Caco-2 (cell line): ENCODE results near the gene OSBPL1A. TPM values are rescaled to one million over a fixed set of nuclear protein-coding genes. Genes with fewer than 3 reads are reported as not detected.

Source experiments
- BruUV-seq: library from RNA; stranded (reverse); fragments of 400-500 nt; replicated peaks from 2 replicates; lab custom pipeline; 2021; lab: Mats Ljungman, UMichigan
- CTCF ChIA-PET: fragments of 300-600 bp; sonication (Branson Sonifier 250); formaldehyde crosslinking; loops from one replicate; lab custom pipeline; 2022; ENCODE audit warnings: antibody characterized with exemption; lab: Charles Lee
- POLR2A ChIA-PET: fragments of 300-600 bp; sonication (Branson Sonifier 250); formaldehyde crosslinking; loops from one replicate; lab custom pipeline; 2022; ENCODE audit warnings: antibody characterized with exemption; lab: Charles Lee
- DNase-seq, 2 experiments: peaks; one replicate each; pipeline versions ENCODE4 v3.0.0 to v3.0.0-alpha.2; 2020 to 2022
- H3K27me3 ChIP-seq: replicated peaks from 2 replicates; pipeline ENCODE4 v1.6.0; 2011; ENCODE audit warnings: low read length; ENCODE audit not compliant: control insufficient read depth, insufficient read depth
- H3K36me3 ChIP-seq: 2 replicates; pipeline ENCODE4 v1.5.1; 2011; ENCODE audit warnings: low read length; ENCODE audit not compliant: control insufficient read depth, insufficient read depth
- H3K4me1 ChIP-seq: fragments of 250-450 bp; sonication (Bioruptor Pico); 2 replicates; pipeline ENCODE4 v1.5.1; 2020; ENCODE audit warnings: mild to moderate bottlenecking
- H3K4me3 ChIP-seq: 2 replicates; pipeline ENCODE4 v1.5.1; 2011; ENCODE audit warnings: low read depth, mild to moderate bottlenecking, control low read depth, low read length
- H3K9me3 ChIP-seq: fragments of 250-450 bp; sonication (Bioruptor Pico); 2 replicates; pipeline ENCODE4 v1.5.1; 2020; ENCODE audit warnings: mild to moderate bottlenecking, moderate library complexity
- H3K27ac Mint-ChIP-seq: one replicate; pipeline ENCODE4 v1.8.0; 2022; ENCODE audit warnings: mixed read lengths; ENCODE audit not compliant: unreplicated experiment
- H3K27me3 Mint-ChIP-seq: one replicate; pipeline ENCODE4 v1.8.0; 2022; ENCODE audit warnings: mixed read lengths; ENCODE audit not compliant: insufficient read depth, unreplicated experiment
- H3K36me3 Mint-ChIP-seq: one replicate; pipeline ENCODE4 v1.8.0; 2022; ENCODE audit warnings: mild to moderate bottlenecking, mixed read lengths; ENCODE audit not compliant: insufficient read depth, unreplicated experiment
- H3K4me1 Mint-ChIP-seq: one replicate; pipeline ENCODE4 v1.8.0; 2022; ENCODE audit warnings: low read depth, mixed read lengths; ENCODE audit not compliant: unreplicated experiment
- H3K4me3 Mint-ChIP-seq: one replicate; pipeline ENCODE4 v1.8.0; 2022; ENCODE audit warnings: mild to moderate bottlenecking, moderate library complexity, mixed read lengths; ENCODE audit not compliant: unreplicated experiment
- H3K9me3 Mint-ChIP-seq: one replicate; pipeline ENCODE4 v1.8.0; 2022; ENCODE audit warnings: mixed read lengths; ENCODE audit not compliant: unreplicated experiment
- intact Hi-C: fragments of 100-400 bp; cut with micrococcal nuclease; formaldehyde crosslinking; loops from one replicate; pipeline ENCODE4 v1.10.0; 2022; ENCODE audit not compliant: unreplicated experiment
- total RNA-seq: library from RNA; stranded (reverse); gene quantifications from 2 replicates; pipeline ENCODE4 v1.2.3, GENCODE V29; 2022
- TF ChIP-seq, protein P1 (sequence below), 2 experiments: fragments of 200-600 bp in 1 of 2; IDR thresholded peaks; 1 replicate in 1 of 2; 2 replicates in 1 of 2; pipeline versions ENCODE4 v1.5.1 to v1.8.0; 2011 to 2022; ENCODE audit warnings: antibody characterized with exemption in 1 of 2, control low read depth in 1 of 2, inconsistent platforms in 1 of 2, low read depth in 1 of 2, low read length in 1 of 2, mild to moderate bottlenecking in 1 of 2, moderate library complexity in 1 of 2; ENCODE audit not compliant: insufficient read depth in 1 of 2, severe bottlenecking in 1 of 2, unreplicated experiment in 1 of 2

OSBPL1A gene
- total RNA-seq, 1 experiment from 2014 or later: 15.7 TPM

DNA sequence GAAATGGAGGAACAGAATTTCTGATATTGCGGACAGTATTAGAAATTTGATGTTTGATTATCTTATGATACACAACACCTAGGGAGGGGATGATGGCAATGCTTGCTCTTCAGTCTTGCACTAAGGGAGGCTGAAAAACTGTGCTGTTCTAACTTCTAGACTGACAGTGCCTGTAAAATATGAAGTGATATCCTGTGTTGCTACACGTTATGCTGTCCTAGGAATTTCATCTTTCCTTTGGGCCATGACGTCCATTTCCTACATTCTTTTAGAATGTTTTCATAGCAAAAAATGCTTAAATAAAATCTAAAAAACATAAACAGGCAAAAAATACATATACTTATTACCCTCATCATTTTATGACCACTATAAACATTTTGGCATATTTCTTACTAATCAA, 55.3 kb downstream of the OSBPL1A start:
- Mint-ChIP-seq H3K27me3 (no peaks in the 10 kb centered on the region), H3K4me3 (no peak overlapping the region), H3K27ac (no peak overlapping the region), H3K36me3 (no peaks in the 10 kb centered on the region), H3K4me1 (no peaks in the 10 kb centered on the region), H3K9me3 (no peaks in the 10 kb centered on the region)
- TF ChIP-seq, protein P1, sequence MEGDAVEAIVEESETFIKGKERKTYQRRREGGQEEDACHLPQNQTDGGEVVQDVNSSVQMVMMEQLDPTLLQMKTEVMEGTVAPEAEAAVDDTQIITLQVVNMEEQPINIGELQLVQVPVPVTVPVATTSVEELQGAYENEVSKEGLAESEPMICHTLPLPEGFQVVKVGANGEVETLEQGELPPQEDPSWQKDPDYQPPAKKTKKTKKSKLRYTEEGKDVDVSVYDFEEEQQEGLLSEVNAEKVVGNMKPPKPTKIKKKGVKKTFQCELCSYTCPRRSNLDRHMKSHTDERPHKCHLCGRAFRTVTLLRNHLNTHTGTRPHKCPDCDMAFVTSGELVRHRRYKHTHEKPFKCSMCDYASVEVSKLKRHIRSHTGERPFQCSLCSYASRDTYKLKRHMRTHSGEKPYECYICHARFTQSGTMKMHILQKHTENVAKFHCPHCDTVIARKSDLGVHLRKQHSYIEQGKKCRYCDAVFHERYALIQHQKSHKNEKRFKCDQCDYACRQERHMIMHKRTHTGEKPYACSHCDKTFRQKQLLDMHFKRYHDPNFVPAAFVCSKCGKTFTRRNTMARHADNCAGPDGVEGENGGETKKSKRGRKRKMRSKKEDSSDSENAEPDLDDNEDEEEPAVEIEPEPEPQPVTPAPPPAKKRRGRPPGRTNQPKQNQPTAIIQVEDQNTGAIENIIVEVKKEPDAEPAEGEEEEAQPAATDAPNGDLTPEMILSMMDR (IDR thresholded peaks at IDR 0.05; ENCODE audit: insufficient read depth in 1 of 2, low read depth in 1 of 2, low read length in 1 of 2, severe bottlenecking in 1 of 2, unreplicated experiment in 1 of 2): no peak
- no peaks in the 10 kb centered on the region for H3K9me3 ChIP-seq
- ChIA-PET CTCF (no interaction called here), POLR2A (no interaction called here)
- no peaks in the 10 kb centered on the region for H3K27me3 ChIP-seq
- no peaks in the 10 kb centered on the region for H3K36me3 ChIP-seq
- no peaks in the 10 kb centered on the region for H3K4me1 ChIP-seq
- DNase-seq: no peak
- no peak overlapping the region for H3K4me3 ChIP-seq
- intact Hi-C loops: no loop called here
- no TSS peak for BruUV-seq

DNA sequence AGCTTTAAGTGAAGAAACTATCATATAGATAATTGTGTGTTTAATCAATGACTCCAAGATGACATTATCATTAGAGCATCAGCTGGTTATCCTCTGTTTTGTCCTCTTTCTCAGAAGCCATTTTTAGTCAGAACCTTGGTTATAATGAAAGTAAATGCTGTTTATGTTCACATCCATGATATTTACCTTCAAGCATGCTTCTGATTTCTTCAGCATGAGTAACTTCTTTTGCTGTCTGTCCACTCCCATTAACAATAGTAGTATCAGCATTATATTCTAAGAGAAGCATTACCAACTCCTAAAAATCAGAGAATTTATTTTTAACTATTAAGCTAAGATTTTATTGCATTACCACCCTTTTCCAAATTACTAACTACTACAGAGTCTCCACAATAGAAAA, 56.3 kb downstream of the OSBPL1A start:
- no peak for DNase-seq
- H3K4me1 ChIP-seq: no peaks in the 10 kb centered on the region
- no TSS peak for BruUV-seq
- no peak overlapping the region for H3K4me3 ChIP-seq
- Mint-ChIP-seq H3K27ac (no peak overlapping the region), H3K4me1 (no peaks in the 10 kb centered on the region), H3K9me3 (no peaks in the 10 kb centered on the region), H3K4me3 (no peak overlapping the region), H3K27me3 (no peaks in the 10 kb centered on the region), H3K36me3 (no peaks in the 10 kb centered on the region)
- no peaks in the 10 kb centered on the region for H3K27me3 ChIP-seq
- no peaks in the 10 kb centered on the region for H3K9me3 ChIP-seq
- intact Hi-C loops: no loop called here
- POLR2A ChIA-PET: no interaction called here
- CTCF ChIA-PET: no interaction called here
- TF ChIP-seq, protein P1 (IDR thresholded peaks at IDR 0.05; ENCODE audit: insufficient read depth in 1 of 2, low read depth in 1 of 2, low read length in 1 of 2, severe bottlenecking in 1 of 2, unreplicated experiment in 1 of 2): no peak
- no peaks in the 10 kb centered on the region for H3K36me3 ChIP-seq

DNA sequence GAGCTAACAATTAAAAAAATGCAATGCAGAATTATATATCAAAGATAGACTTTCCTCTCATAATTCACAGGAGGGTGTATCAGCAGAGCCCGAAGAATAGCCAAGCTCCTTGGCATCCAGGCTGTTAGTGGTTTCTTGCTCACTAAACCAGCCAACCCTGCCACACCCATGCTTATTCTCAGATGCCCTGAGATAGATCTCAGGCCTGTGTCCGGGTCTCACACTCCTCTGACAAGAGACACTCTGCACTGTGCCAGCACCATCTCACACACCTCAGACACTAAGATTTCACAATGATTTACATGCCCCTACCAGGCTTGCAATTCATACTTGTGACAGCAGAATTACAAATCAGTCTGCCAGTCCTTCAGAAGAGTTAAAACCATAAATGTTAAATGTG, 64.5 kb downstream of the OSBPL1A start:
- intact Hi-C loops: no loop called here
- Histone ChIP-seq H3K4me1 (no peaks in the 10 kb centered on the region), H3K27me3 (no peaks in the 10 kb centered on the region), H3K9me3 (no peaks in the 10 kb centered on the region), H3K36me3 (no peaks in the 10 kb centered on the region), H3K4me3 (no peak overlapping the region)
- CTCF ChIA-PET: no interaction called here
- Mint-ChIP-seq H3K27me3 (no peaks in the 10 kb centered on the region), H3K27ac (no peak overlapping the region), H3K4me1 (no peaks in the 10 kb centered on the region), H3K4me3 (no peak overlapping the region), H3K9me3 (no peaks in the 10 kb centered on the region), H3K36me3 (no peaks in the 10 kb centered on the region)
- no peak for DNase-seq
- BruUV-seq: no TSS peak
- TF ChIP-seq, protein P1 (IDR thresholded peaks at IDR 0.05; ENCODE audit: insufficient read depth in 1 of 2, low read depth in 1 of 2, low read length in 1 of 2, severe bottlenecking in 1 of 2, unreplicated experiment in 1 of 2): no peak
- POLR2A ChIA-PET: no interaction called here
